IMR-90 (cell line): ENCODE measurements around the gene WIPF1. TPM values are rescaled to one million over a fixed set of nuclear protein-coding genes. Genes with fewer than 3 reads are reported as not detected.

Experiments used
- ATAC-seq: fragments of 200-7000 bp; cut with Tn5 transposase; 2 replicates; pipeline ENCODE4 v1.9.1; 2020; ENCODE audit warnings: low read depth, mild to moderate bottlenecking, moderate library complexity
- BruUV-seq: library from RNA; stranded (reverse); fragments of 400-500 nt; replicated peaks from 2 replicates; lab custom pipeline; 2021; lab: Mats Ljungman, UMichigan
- CTCF ChIA-PET: fragments of 300-600 bp; formaldehyde crosslinking; extraction: SDS; loops from one replicate; lab custom pipeline; 2021; ENCODE audit warnings: antibody characterized with exemption; lab: Yijun Ruan, JAX
- POLR2A ChIA-PET: fragments of 300-600 bp; sonication (Branson Sonifier 250); formaldehyde crosslinking; loops from one replicate; lab custom pipeline; 2022; ENCODE audit warnings: antibody characterized with exemption; ENCODE audit not compliant: unreplicated experiment; lab: Charles Lee
- DNase-seq: peaks from one replicate; pipeline ENCODE4 v3.0.0; 2013
- H2AFZ ChIP-seq: replicated peaks from 2 replicates; pipeline ENCODE3; 2013; ENCODE audit warnings: low read length, mild to moderate bottlenecking; ENCODE audit not compliant: poor library complexity
- H2AK5ac ChIP-seq: 2 replicates; pipeline ENCODE4 v1.6.1; 2013; ENCODE audit warnings: low read depth, low read length, inconsistent platforms
- H2AK9ac ChIP-seq: replicated peaks from 2 replicates; pipeline ENCODE3; 2013; ENCODE audit warnings: mild to moderate bottlenecking, low read depth, low read length, moderate library complexity; ENCODE audit not compliant: poor library complexity
- H2BK120ac ChIP-seq: 2 replicates; pipeline ENCODE4 v1.6.1; 2013; ENCODE audit warnings: low read depth, low read length, inconsistent platforms
- H2BK15ac ChIP-seq: 3 replicates; pipeline ENCODE4 v1.6.1; 2013; ENCODE audit warnings: low read depth, low read length, inconsistent platforms
- H2BK20ac ChIP-seq: 2 replicates; pipeline ENCODE4 v1.6.1; 2013; ENCODE audit warnings: low read depth, mild to moderate bottlenecking, inconsistent platforms, low read length, moderate library complexity
- H2BK5ac ChIP-seq: 2 replicates; pipeline ENCODE4 v1.6.1; 2013; ENCODE audit warnings: mild to moderate bottlenecking, low read depth, low read length, inconsistent platforms; ENCODE audit not compliant: poor library complexity, severe bottlenecking
- H3K14ac ChIP-seq: replicated peaks from 2 replicates; pipeline ENCODE4 v1.6.1; 2013; ENCODE audit warnings: low read depth, low read length, inconsistent platforms
- H3K18ac ChIP-seq: 2 replicates; pipeline ENCODE4 v1.6.1; 2013; ENCODE audit warnings: low read depth, low read length, control low read depth
- H3K23ac ChIP-seq: 2 replicates; pipeline ENCODE4 v1.6.1; 2013; ENCODE audit warnings: low read depth, low read length, inconsistent platforms
- H3K27ac ChIP-seq: 2 replicates; pipeline ENCODE4 v1.5.1; 2013; ENCODE audit warnings: mild to moderate bottlenecking, control low read depth, low read length; ENCODE audit not compliant: insufficient read depth
- H3K27me3 ChIP-seq: 2 replicates; pipeline ENCODE4 v1.6.1; 2013; ENCODE audit warnings: low read length; ENCODE audit not compliant: control insufficient read depth, insufficient read depth
- H3K36me3 ChIP-seq: 2 replicates; pipeline ENCODE4 v1.6.1; 2013; ENCODE audit warnings: low read length, mixed read lengths; ENCODE audit not compliant: control insufficient read depth, insufficient read depth
- H3K4ac ChIP-seq: 2 replicates; pipeline ENCODE4 v1.6.1; 2013; ENCODE audit warnings: low read depth, low read length, inconsistent platforms
- H3K4me1 ChIP-seq: 2 replicates; pipeline ENCODE4 v1.6.1; 2013; ENCODE audit warnings: low read length, mixed read lengths; ENCODE audit not compliant: control insufficient read depth, insufficient read depth
- H3K4me2 ChIP-seq: 2 replicates; pipeline ENCODE4 v1.6.1; 2013; ENCODE audit warnings: low read depth, mild to moderate bottlenecking, control low read depth, low read length, moderate library complexity
- H3K4me3 ChIP-seq: 2 replicates; pipeline ENCODE4 v1.5.1; 2013; ENCODE audit warnings: low read depth, mild to moderate bottlenecking, control low read depth, low read length, moderate library complexity; ENCODE audit not compliant: insufficient read depth
- H3K56ac ChIP-seq: 2 replicates; pipeline ENCODE4 v1.6.1; 2013; ENCODE audit warnings: low read length, inconsistent platforms; ENCODE audit not compliant: insufficient read depth; ENCODE audit errors: extremely low read depth
- H3K79me1 ChIP-seq, 2 experiments: 2 replicates each; pipeline ENCODE4 v1.6.1; 2013; ENCODE audit warnings: low read length in 2 of 2, inconsistent platforms in 1 of 2, low read depth in 1 of 2
- H3K9ac ChIP-seq: 2 replicates; pipeline ENCODE4 v1.6.1; 2013; ENCODE audit warnings: low read depth, low read length, control low read depth
- H3K9me1 ChIP-seq: 2 replicates; pipeline ENCODE4 v1.6.1; 2013; ENCODE audit warnings: low read length, inconsistent platforms; ENCODE audit not compliant: insufficient read depth
- H3K9me3 ChIP-seq: 2 replicates; pipeline ENCODE4 v1.6.1; 2013; ENCODE audit warnings: low read length; ENCODE audit not compliant: control insufficient read depth, insufficient read depth
- H4K20me1 ChIP-seq: 2 replicates; pipeline ENCODE4 v1.6.1; 2013; ENCODE audit warnings: low read length, inconsistent platforms; ENCODE audit not compliant: insufficient read depth
- H4K5ac ChIP-seq: 2 replicates; pipeline ENCODE4 v1.6.1; 2013; ENCODE audit warnings: mild to moderate bottlenecking, low read depth, low read length, control low read depth
- H4K8ac ChIP-seq, 2 experiments: 2 replicates each; pipeline ENCODE4 v1.6.1; 2013; ENCODE audit warnings: low read depth in 2 of 2, low read length in 2 of 2, control low read depth in 1 of 2, inconsistent platforms in 1 of 2
- H4K91ac ChIP-seq: 2 replicates; pipeline ENCODE4 v1.6.1; 2013; ENCODE audit warnings: low read depth, low read length, inconsistent platforms; ENCODE audit not compliant: insufficient read depth
- BHLHE40 ChIP-seq: fragments of 150-350 bp; IDR thresholded peaks from 2 replicates; pipeline ENCODE4 v1.6.1; 2016; ENCODE audit warnings: mild to moderate bottlenecking, low read depth, low read length
- CEBPB ChIP-seq: IDR thresholded peaks from 2 replicates; pipeline ENCODE4 v1.6.1; 2012; ENCODE audit warnings: low read depth, low read length, improper control_type of control experiment
- CHD1 ChIP-seq: IDR thresholded peaks from 2 replicates; pipeline ENCODE4 v1.6.1; 2012; ENCODE audit warnings: low read depth, low read length, improper control_type of control experiment
- ELK1 ChIP-seq: fragments of 150-350 bp; IDR thresholded peaks from 2 replicates; pipeline ENCODE4 v1.6.1; 2016; ENCODE audit warnings: low read depth, mild to moderate bottlenecking, low read length, moderate library complexity, borderline replicate concordance
- FOS ChIP-seq: fragments of 150-350 bp; IDR thresholded peaks from 2 replicates; pipeline ENCODE4 v1.6.1; 2016; ENCODE audit warnings: low read depth, low read length
- MAFK ChIP-seq: IDR thresholded peaks from 2 replicates; pipeline ENCODE4 v1.6.1; 2012; ENCODE audit warnings: low read depth, low read length, improper control_type of control experiment
- MXI1 ChIP-seq: IDR thresholded peaks from 2 replicates; pipeline ENCODE4 v1.6.1; 2012; ENCODE audit warnings: low read depth, mild to moderate bottlenecking, low read length, moderate library complexity, borderline replicate concordance
- NFE2L2 ChIP-seq: fragments of 150-350 bp; IDR thresholded peaks from 2 replicates; pipeline ENCODE4 v1.6.1; 2016; ENCODE audit warnings: low read depth, mild to moderate bottlenecking, low read length
- POLR2A ChIP-seq: IDR thresholded peaks from 2 replicates; pipeline ENCODE4 v1.6.1; 2012; ENCODE audit warnings: mild to moderate bottlenecking, low read depth, low read length
- RAD21 ChIP-seq: IDR thresholded peaks from 2 replicates; pipeline ENCODE4 v1.6.1; 2012; ENCODE audit warnings: low read length, improper control_type of control experiment
- RCOR1 ChIP-seq: IDR thresholded peaks from 2 replicates; pipeline ENCODE4 v1.6.1; 2012; ENCODE audit warnings: mild to moderate bottlenecking, low read length, improper control_type of control experiment; ENCODE audit not compliant: insufficient replicate concordance
- RFX5 ChIP-seq: IDR thresholded peaks from 2 replicates; pipeline ENCODE4 v1.8.0; 2012; ENCODE audit warnings: low read depth, mild to moderate bottlenecking, low read length, moderate library complexity
- SMC3 ChIP-seq: fragments of 150-350 bp; IDR thresholded peaks from 2 replicates; pipeline ENCODE4 v1.6.1; 2016; ENCODE audit warnings: low read depth, mild to moderate bottlenecking, antibody characterized with exemption, low read length, moderate library complexity
- WGBS, 2 experiments: methylation state at CpG; one replicate each; pipeline versions ENCODE4 v1.1.5 to v1.1.7; 2013; ENCODE audit warnings: missing lambda C conversion rate in 2 of 2; ENCODE audit not compliant: insufficient read length in 1 of 2; ENCODE audit errors: extremely low coverage in 2 of 2; 5-methylcytosine and 5-hydroxymethylcytosine counted together
- dilution Hi-C: fragments of 300-500 bp; cut with HindIII; formaldehyde crosslinking; loops from one replicate; pipeline ENCODE4 v1.14.3; 2018; ENCODE audit warnings: low sequenced_read_pairs; ENCODE audit not compliant: unreplicated experiment
- in situ Hi-C: fragments of 300-500 bp; cut with MboI; formaldehyde crosslinking; loops from 3 replicates; pipeline ENCODE4 v1.14.3; 2019; ENCODE audit warnings: low sequenced_read_pairs, inconsistent platforms, mixed read lengths
- intact Hi-C: fragments of 100-400 bp; cut with micrococcal nuclease; formaldehyde crosslinking; loops from 2 replicates; pipeline ENCODE4 v1.10.0; 2022
- polyA plus RNA-seq, 3 experiments: library from polyadenylated mRNA; depleted of rRNA; stranded (reverse); fragments of >200 nt; gene quantifications; 2 replicates each; pipeline ENCODE4 v1.2.3, GENCODE V29; 2012; ENCODE audit warnings: low replicate concordance in 1 of 3
- total RNA-seq: library from RNA; depleted of rRNA; stranded (reverse); fragments of >200 nt; gene quantifications from 2 replicates; pipeline ENCODE4 v1.2.3, GENCODE V29; 2012

Gene WIPF1
- total and polyA plus RNA-seq, 2 of the 4 experiments (the other 2 are of a cell fraction) = 2.7 to 13.5 TPM

DNA sequence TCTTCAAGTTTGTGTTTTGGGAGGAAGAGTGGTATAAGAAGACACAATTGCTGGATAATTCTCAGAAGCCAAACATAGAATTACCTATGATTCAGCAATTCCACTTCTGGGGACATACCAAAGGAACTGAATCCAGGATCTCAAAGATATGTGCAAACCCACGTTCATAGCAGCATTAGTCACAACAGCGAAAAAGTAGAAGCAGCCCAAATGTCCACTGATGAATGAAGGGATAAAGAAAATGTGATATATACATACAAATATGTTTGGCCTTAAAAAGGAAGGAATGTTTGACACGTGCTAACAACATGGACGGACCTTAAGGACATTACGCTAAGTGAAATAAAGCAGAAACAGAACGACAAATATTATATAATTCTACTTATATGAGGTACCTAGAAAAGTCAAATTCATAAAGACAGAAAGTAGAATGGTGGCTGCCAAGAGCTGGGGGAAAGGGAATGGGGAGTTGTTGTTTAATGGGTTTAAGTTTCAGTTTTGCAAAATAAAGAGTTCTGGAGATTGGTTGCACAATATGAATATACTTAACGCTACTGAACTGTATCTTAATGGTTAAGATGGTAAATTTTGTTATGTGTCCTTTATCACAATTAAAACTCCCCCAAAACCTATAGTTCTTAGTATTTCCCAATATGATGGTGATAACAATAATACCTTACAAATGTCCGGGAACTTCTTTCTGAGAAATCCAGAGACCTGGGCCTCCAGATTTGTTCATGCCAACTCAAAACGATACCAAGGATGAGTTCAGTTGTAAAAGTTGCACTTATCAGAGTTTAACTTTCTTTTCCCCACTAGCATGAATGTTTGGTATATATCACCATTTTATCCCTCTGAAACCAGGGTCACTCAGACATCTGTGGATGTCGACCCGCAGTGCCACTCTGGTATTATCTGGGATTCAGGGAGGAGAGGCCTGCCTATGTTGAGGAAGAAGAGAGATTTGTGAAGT lies 33.7 kb upstream of the WIPF1 start:
- Histone ChIP-seq H3K18ac (no peak overlapping the region), H3K4me3 (no peak overlapping the region), H4K91ac (no peak overlapping the region), H2BK15ac (peak overlapping the region; percentile 92; the same call in 2 of the 3 replicates), H3K79me1 (peaks cover 3 to 40% of the 10 kb centered on the region in 2 experiments; a peak in 2 of 4 replicates), H2BK120ac (peak overlapping the region; percentile 55; the same call in 1 of the 2 replicates), H3K14ac (peak overlapping the region; percentile 78), H3K4me1 (peaks cover 13% of the 10 kb centered on the region), H2BK5ac (peak overlapping the region; percentile 77), H4K5ac (peak overlapping the region; percentile 85; the same call in 1 of the 2 replicates), H4K20me1 (peaks cover 3% of the 10 kb centered on the region; the same call in 1 of the 2 replicates), H2BK20ac (peak overlapping the region; percentile 22), H4K8ac (peak overlapping the region in 1 of 2 experiments; percentile 32; a peak in 2 of 4 replicates), H3K27ac (no peak overlapping the region), H3K9me1 (peaks cover 14% of the 10 kb centered on the region), H3K9me3 (no peaks in the 10 kb centered on the region), H3K36me3 (no peaks in the 10 kb centered on the region; the same call in 1 of the 2 replicates), H3K56ac (no peak overlapping the region), H3K27me3 (no peaks in the 10 kb centered on the region), H2AK9ac (no peak overlapping the region), H3K9ac (no peak overlapping the region), H2AK5ac (no peak overlapping the region), H2AFZ (no peak overlapping the region), H3K4ac (peak overlapping the region; percentile 65), H3K4me2 (peak overlapping the region; percentile 46; the same call in 1 of the 2 replicates), H3K23ac (peak overlapping the region; percentile 57; the same call in 1 of the 2 replicates)
- dilution Hi-C loops = no loop called here
- ChIA-PET POLR2A (no interaction called here), CTCF (no interaction called here)
- in situ Hi-C loops = no loop called here
- no TSS peak for BruUV-seq
- intact Hi-C loops = no loop called here
- peak; percentile 79 for ATAC-seq
- peak; percentile 90 for DNase-seq
- TF ChIP-seq MAFK (peak; percentile 80), MXI1 (no peak), CHD1 (no peak), SMC3 (0 out of 2 replicates have a peak, but pooled peaks have one; percentile 19), RAD21 (no peak), POLR2A (no peak), RFX5 (no peak), FOS (peak; percentile 37; the same call in 1 of the 2 replicates), NFE2L2 (peak; percentile 81), BHLHE40 (peak; percentile 80), ELK1 (no peak), CEBPB (peak; percentile 58), RCOR1 (no peak)
- no CpG with 5 or more reads among the region's 11 CpGs for WGBS, 2 experiments
